SU-DHL-6 (cell line): ENCODE measurements around the gene DENND2A.

Experiments
- CTCF ChIP-seq: fragments of 200-600 bp; sonication (generic); IDR thresholded peaks from one replicate; pipeline ENCODE4 v1.5.1; 2017; ENCODE audit warnings: antibody characterized with exemption, mild to moderate bottlenecking, low read length, moderate library complexity; ENCODE audit not compliant: insufficient read depth, poor library complexity, severe bottlenecking
- EZH2phosphoT487 ChIP-seq: fragments of 200-600 bp; sonication (generic), shearing (Covaris generic); conservative IDR thresholded peaks from 2 replicates; pipeline ENCODE4 v1.6.1; 2018; ENCODE audit warnings: mild to moderate bottlenecking, antibody characterized with exemption, low read length, moderate library complexity, mixed read lengths

DNA sequence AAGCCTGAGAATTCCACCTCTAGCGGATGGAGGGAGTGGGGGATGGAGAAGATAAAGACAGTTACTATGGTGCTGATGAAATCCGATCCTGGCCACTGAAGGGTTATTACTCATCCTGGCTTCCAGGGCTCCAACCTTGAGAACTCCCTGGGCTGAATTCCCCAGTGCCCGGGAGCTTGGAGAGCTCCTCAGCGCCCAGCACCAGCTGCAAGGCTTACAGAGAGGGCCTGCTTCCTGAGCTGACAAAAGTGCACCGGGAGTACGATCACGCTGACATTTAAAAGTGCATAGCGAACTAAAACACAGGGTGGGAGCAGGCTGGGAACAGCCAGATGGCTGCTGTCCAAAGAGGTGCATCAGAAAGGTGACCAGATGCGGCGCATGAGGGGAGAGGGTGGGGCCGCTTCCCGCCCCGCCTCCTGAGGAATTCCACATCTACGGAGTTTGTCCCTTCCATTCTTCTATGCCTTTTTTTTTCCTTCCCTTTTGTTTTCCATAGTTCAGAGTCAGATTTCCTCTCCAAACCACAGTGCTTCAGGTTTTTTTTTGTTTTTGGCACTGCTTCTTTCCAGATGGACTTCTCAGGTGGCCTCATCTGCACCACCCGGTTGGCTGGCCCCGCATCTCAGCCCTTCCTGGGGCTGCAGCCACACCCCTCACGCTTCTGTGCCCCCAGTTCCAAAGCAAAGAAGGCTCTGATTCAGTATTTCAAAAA, 98.9 kb downstream of the DENND2A start:
- no peak for TF ChIP-seq CTCF
- TF ChIP-seq EZH2phosphoT487: no peak
